PC-9 (cell line): ENCODE data around the gene PRSS50. TPM values are rescaled to one million over a fixed set of nuclear protein-coding genes. Genes with fewer than 3 reads are reported as not detected.

ENCODE experiments used
- BruUV-seq: library from RNA; stranded (reverse); fragments of 400-500 nt; replicated peaks from 2 replicates; lab custom pipeline; 2021; lab: Mats Ljungman, UMichigan
- CTCF ChIA-PET: fragments of 300-600 bp; sonication (Branson Sonifier 250); formaldehyde crosslinking; loops from one replicate; lab custom pipeline; 2022; ENCODE audit warnings: antibody characterized with exemption; lab: Charles Lee
- POLR2A ChIA-PET: fragments of 300-600 bp; sonication (Branson Sonifier 250); formaldehyde crosslinking; loops from one replicate; lab custom pipeline; 2022; ENCODE audit warnings: antibody characterized with exemption; ENCODE audit not compliant: unreplicated experiment; lab: Charles Lee
- DNase-seq, 2 experiments: peaks; one replicate each; pipeline versions ENCODE4 v3.0.0 to v3.0.0-alpha.2; 2015 to 2022; ENCODE audit warnings: mixed read lengths in 1 of 2
- H2AFZ ChIP-seq: fragments of 200-600 bp; sonication (generic); 2 replicates; pipeline ENCODE4 v1.8.1; 2017; ENCODE audit warnings: antibody characterized with exemption
- H3F3A ChIP-seq: fragments of 200-600 bp; sonication (generic); 2 replicates; pipeline ENCODE4 v1.8.1; 2017; ENCODE audit warnings: antibody characterized with exemption, mild to moderate bottlenecking, low read depth; ENCODE audit not compliant: insufficient read depth
- H3K27ac ChIP-seq: fragments of 200-600 bp; sonication (generic); 2 replicates; pipeline ENCODE4 v1.6.1; 2016; ENCODE audit warnings: mixed run types
- H3K27me3 ChIP-seq: fragments of 200-600 bp; sonication (generic); 2 replicates; pipeline ENCODE4 v1.6.1; 2016; ENCODE audit warnings: low read depth, mixed run types; ENCODE audit not compliant: insufficient read depth
- H3K36me3 ChIP-seq: fragments of 200-600 bp; sonication (generic); 2 replicates; pipeline ENCODE4 v1.6.1; 2016; ENCODE audit warnings: low read depth, mixed run types
- H3K4me1 ChIP-seq: fragments of 200-600 bp; sonication (generic); replicated peaks from 2 replicates; pipeline ENCODE4 v1.6.1; 2016; ENCODE audit warnings: mixed run types; ENCODE audit not compliant: insufficient read depth
- H3K4me2 ChIP-seq: fragments of 200-600 bp; sonication (generic); 2 replicates; pipeline ENCODE4 v1.6.1; 2017; ENCODE audit warnings: mixed run types
- H3K4me3 ChIP-seq: fragments of 200-600 bp; sonication (generic); 2 replicates; pipeline ENCODE4 v1.6.1; 2016; ENCODE audit warnings: mixed run types
- H3K79me2 ChIP-seq: fragments of 200-600 bp; sonication (generic); 2 replicates; pipeline ENCODE4 v1.6.1; 2017; ENCODE audit warnings: low read depth, mixed run types
- H3K9me2 ChIP-seq: fragments of 200-600 bp; sonication (generic); 2 replicates; pipeline ENCODE4 v1.8.1; 2017; ENCODE audit warnings: mild to moderate bottlenecking; ENCODE audit not compliant: insufficient read depth
- H3K9me3 ChIP-seq: fragments of 200-600 bp; sonication (generic); 2 replicates; pipeline ENCODE4 v1.8.1; 2016; ENCODE audit warnings: low read depth; ENCODE audit not compliant: insufficient read depth
- H4K20me1 ChIP-seq: fragments of 200-600 bp; sonication (generic); 2 replicates; pipeline ENCODE4 v1.8.1; 2017; ENCODE audit not compliant: insufficient read depth
- EZH2 ChIP-seq: fragments of 200-600 bp; sonication (generic); IDR thresholded peaks from 2 replicates; pipeline ENCODE4 v1.8.0; 2017; ENCODE audit warnings: antibody characterized with exemption, low read depth
- intact Hi-C: fragments of 100-400 bp; cut with micrococcal nuclease; formaldehyde crosslinking; loops from one replicate; pipeline ENCODE4 v1.10.0; 2022; ENCODE audit not compliant: unreplicated experiment
- total RNA-seq: library from RNA; stranded (reverse); gene quantifications from 2 replicates; pipeline ENCODE4 v1.2.3, GENCODE V29; 2021
- TF ChIP-seq, protein P1 (sequence below): fragments of 200-600 bp; sonication (generic); conservative IDR thresholded peaks from 2 replicates; pipeline ENCODE4 v1.6.1; 2017; ENCODE audit warnings: mixed run types, antibody characterized with exemption, mild to moderate bottlenecking, moderate library complexity

Gene PRSS50
- total RNA-seq, 1 experiment from 2014 or later: 0.50 TPM

DNA sequence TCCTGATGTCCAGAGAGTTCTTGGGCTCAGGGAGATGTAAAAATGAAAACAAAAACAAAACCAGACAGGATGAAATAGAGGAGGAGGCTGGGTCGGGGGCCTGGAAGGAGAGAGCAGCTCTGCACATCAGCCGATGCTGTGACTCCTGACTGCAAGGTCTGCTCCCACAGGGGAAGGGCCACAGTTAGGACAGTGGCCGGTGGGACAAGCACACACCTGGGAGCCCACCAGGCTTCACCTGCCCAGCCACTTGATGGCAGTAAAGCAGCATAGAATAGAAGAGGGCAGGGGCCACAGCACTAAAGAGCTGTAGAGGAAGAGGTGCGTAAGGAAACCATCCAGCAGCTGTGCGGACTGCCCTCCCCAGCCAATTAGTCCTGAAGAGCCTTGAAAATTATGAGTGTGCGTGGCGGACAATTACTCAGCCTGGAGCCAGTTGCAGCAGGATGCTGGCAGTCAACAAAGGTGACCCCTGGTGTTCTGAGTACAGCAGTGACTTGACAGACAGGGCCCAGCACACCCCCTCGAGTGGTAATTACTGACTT is 54.0 kb downstream of the PRSS50 start:
- H3K27ac ChIP-seq: no peak overlapping the region

DNA sequence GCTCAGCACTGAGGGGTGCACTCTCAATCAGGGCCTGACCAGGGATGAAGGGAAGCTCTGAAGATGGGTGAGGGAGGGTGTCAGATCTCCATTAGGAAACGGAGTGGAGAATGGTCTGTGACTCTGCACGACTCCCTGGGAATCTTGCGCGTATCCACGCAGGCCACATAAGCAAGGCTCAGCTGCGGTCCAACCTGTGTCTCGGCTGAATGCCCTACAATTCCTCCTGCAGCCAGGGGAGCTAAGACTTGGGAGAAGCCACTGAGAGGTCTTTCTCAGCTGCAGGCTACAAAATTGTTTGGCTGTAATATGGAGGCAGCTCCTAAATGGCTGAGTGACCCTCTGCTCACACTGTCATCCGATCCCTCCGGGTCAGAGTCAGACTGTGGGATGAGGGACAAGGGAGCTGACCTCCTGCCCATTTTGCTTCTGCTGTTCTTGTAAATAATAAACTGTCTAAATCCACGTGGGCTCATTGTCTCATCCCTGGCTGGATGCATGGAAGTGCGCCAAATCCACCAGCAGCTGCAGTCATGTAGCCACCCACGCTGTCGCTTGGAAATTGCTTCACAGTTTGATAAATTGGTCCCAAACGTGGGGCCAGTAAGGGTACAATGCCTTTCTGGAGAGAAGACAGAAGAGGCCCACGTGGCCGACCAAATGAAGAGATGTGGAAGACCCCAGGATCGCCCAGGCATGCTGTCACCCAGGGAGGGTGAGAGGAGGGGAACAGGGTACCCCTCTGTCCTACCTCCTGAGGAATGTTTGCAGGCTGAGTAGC is 54.7 kb downstream of the PRSS50 start:
- Histone ChIP-seq H3K79me2 (no peaks in the 10 kb centered on the region), H3K27ac (no peak overlapping the region), H3K27me3 (no peaks in the 10 kb centered on the region), H4K20me1 (no peaks in the 10 kb centered on the region), H3K4me2 (no peak overlapping the region), H3K36me3 (no peaks in the 10 kb centered on the region), H3K4me1 (peaks cover 28% of the 10 kb centered on the region), H3K4me3 (no peak overlapping the region), H3F3A (peaks cover 5% of the 10 kb centered on the region; the same call in 1 of the 2 replicates), H3K9me2 (no peaks in the 10 kb centered on the region), H3K9me3 (no peaks in the 10 kb centered on the region), H2AFZ (no peak overlapping the region)
- TF ChIP-seq EZH2: no peak
- TF ChIP-seq, protein P1, sequence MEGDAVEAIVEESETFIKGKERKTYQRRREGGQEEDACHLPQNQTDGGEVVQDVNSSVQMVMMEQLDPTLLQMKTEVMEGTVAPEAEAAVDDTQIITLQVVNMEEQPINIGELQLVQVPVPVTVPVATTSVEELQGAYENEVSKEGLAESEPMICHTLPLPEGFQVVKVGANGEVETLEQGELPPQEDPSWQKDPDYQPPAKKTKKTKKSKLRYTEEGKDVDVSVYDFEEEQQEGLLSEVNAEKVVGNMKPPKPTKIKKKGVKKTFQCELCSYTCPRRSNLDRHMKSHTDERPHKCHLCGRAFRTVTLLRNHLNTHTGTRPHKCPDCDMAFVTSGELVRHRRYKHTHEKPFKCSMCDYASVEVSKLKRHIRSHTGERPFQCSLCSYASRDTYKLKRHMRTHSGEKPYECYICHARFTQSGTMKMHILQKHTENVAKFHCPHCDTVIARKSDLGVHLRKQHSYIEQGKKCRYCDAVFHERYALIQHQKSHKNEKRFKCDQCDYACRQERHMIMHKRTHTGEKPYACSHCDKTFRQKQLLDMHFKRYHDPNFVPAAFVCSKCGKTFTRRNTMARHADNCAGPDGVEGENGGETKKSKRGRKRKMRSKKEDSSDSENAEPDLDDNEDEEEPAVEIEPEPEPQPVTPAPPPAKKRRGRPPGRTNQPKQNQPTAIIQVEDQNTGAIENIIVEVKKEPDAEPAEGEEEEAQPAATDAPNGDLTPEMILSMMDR: no peak
- intact Hi-C loops: loop anchor here (2.0 kb wide), 1 partner anchor 246 kb away; no protein-coding TSS in a partner anchor
- BruUV-seq: no TSS peak
- ChIA-PET CTCF (no interaction called here), POLR2A (no interaction called here)
- no peak for DNase-seq

More for the DNA sequence above, 54.0 kb downstream of the PRSS50 start:
- H3K4me2 ChIP-seq: no peak overlapping the region
- ChIA-PET POLR2A (interaction anchor here (0.6 to 1.0 kb wide), 3 partner anchors 13 to 318 kb away, joined by 3 read pairs; partner anchors contain the start of gene NBEAL2), CTCF (interaction anchor here (0.5 to 0.8 kb wide), 2 partner anchors 34 to 175 kb away, joined by 4 read pairs; no protein-coding TSS in a partner anchor)
- TF ChIP-seq, protein P1: peak; percentile 51; the same call in 1 of the 2 replicates
- no peak for TF ChIP-seq EZH2
- DNase-seq: no peak
- BruUV-seq: no TSS peak
- no peaks in the 10 kb centered on the region for H4K20me1 ChIP-seq
- no peak overlapping the region for H2AFZ ChIP-seq
- H3K9me2 ChIP-seq: no peaks in the 10 kb centered on the region
- H3K79me2 ChIP-seq: no peaks in the 10 kb centered on the region
- H3K4me3 ChIP-seq: no peak overlapping the region
- H3F3A ChIP-seq: peaks cover 5% of the 10 kb centered on the region; the same call in 1 of the 2 replicates
- H3K36me3 ChIP-seq: no peaks in the 10 kb centered on the region
- intact Hi-C loops: loop anchor here (2.0 kb wide), 1 partner anchor 245 kb away; no protein-coding TSS in a partner anchor
- H3K4me1 ChIP-seq: peaks cover 28% of the 10 kb centered on the region
- no peaks in the 10 kb centered on the region for H3K9me3 ChIP-seq
- H3K27me3 ChIP-seq: no peaks in the 10 kb centered on the region

Other genes with a start within 250 kb of the PRSS50 start
- not detected in 2 replicates for gene RTP3, start 219.9 kb downstream of the PRSS50 start, total RNA-seq
- gene LRRC2, start 151.6 kb downstream of the PRSS50 start, total RNA-seq: 0.08 and 0.22 TPM in 2 replicates
- not detected in 2 replicates for gene FAM240A, start 105.3 kb downstream of the PRSS50 start, total RNA-seq
- 67.5 and 71.6 TPM in 2 replicates for gene ALS2CL, start 24.2 kb downstream of the PRSS50 start, total RNA-seq
- gene TMIE, start 16.5 kb downstream of the PRSS50 start, total RNA-seq: 6.0 and 6.5 TPM in 2 replicates
- not detected in 2 replicates for gene MYL3, start 145.6 kb upstream of the PRSS50 start, total RNA-seq
- not detected in 2 replicates for gene PTH1R, start 159.9 kb upstream of the PRSS50 start, total RNA-seq